GM21619 (cell line): ENCODE measurements around the gene SLC35F4.
"Not testable (repeated sequence)": the region's sequence is repeated elsewhere in the genome, so short reads cannot be mapped to it uniquely, and the experiment has no call there.

Experiments
- ATAC-seq: cut with Tn5 transposase; IDR thresholded peaks from one replicate; pipeline ENCODE4 v1.9.1; 2021; ENCODE audit not compliant: unreplicated experiment

The SLC35F4 gene

GRCh38 chr14:57729208-57730187 lies 136.4 kb downstream of the SLC35F4 start:
- no peak for ATAC-seq

- no peak for ATAC-seq
These were observed 140.4 kb downstream of the SLC35F4 start for GRCh38 chr14:57725399-57726077.

- ATAC-seq, result not testable (repeated sequence)
These were observed 143.8 kb downstream of the SLC35F4 start for GRCh38 chr14:57722141-57722540.

GRCh38 chr14:57714487-57714931 lies 151.4 kb downstream of the SLC35F4 start:
- ATAC-seq, result no peak

GRCh38 chr14:57712698-57713097 lies 153.2 kb downstream of the SLC35F4 start:
- ATAC-seq, result no peak

GRCh38 chr14:57712102-57712501 lies 153.8 kb downstream of the SLC35F4 start:
- ATAC-seq, result no peak

GRCh38 chr14:57709909-57710308 lies 156.0 kb downstream of the SLC35F4 start:
- no peak for ATAC-seq

- not testable (repeated sequence) for ATAC-seq
These were observed 156.8 kb downstream of the SLC35F4 start for GRCh38 chr14:57709086-57709485.

GRCh38 chr14:57707219-57707618 lies 158.7 kb downstream of the SLC35F4 start:
- ATAC-seq, result no peak

GRCh38 chr14:57704763-57705162 lies 161.1 kb downstream of the SLC35F4 start:
- ATAC-seq, result no peak

GRCh38 chr14:57699947-57700346 lies 165.9 kb downstream of the SLC35F4 start:
- no peak for ATAC-seq

- ATAC-seq, result no peak
These were observed 173.2 kb downstream of the SLC35F4 start for GRCh38 chr14:57692671-57693070.

- ATAC-seq, result no peak
These were observed 178.5 kb downstream of the SLC35F4 start for GRCh38 chr14:57687416-57687815.

GRCh38 chr14:57686304-57686703 lies 179.6 kb downstream of the SLC35F4 start:
- no peak for ATAC-seq

- no peak for ATAC-seq
These were observed 194.9 kb downstream of the SLC35F4 start for GRCh38 chr14:57671021-57671420.

- ATAC-seq, result no peak
These were observed 205.7 kb downstream of the SLC35F4 start for GRCh38 chr14:57660208-57660607.

- ATAC-seq, result no peak
These were observed 206.8 kb downstream of the SLC35F4 start for GRCh38 chr14:57659052-57659451.

- ATAC-seq, result no peak
These were observed 208.4 kb downstream of the SLC35F4 start for GRCh38 chr14:57657487-57657886.

- ATAC-seq, result no peak
These were observed 209.0 kb downstream of the SLC35F4 start for GRCh38 chr14:57656853-57657252.

GRCh38 chr14:57652769-57653168 lies 213.1 kb downstream of the SLC35F4 start:
- no peak for ATAC-seq

- ATAC-seq, result no peak
These were observed 224.1 kb downstream of the SLC35F4 start for GRCh38 chr14:57641776-57642175.

GRCh38 chr14:57640036-57640435 lies 225.9 kb downstream of the SLC35F4 start:
- no peak for ATAC-seq
